HG03571 (cell line): ENCODE data around the gene HIP1R.

Experiments
- ATAC-seq: cut with Tn5 transposase; IDR thresholded peaks from one replicate; pipeline ENCODE4 v1.9.1; 2021; ENCODE audit not compliant: unreplicated experiment

Gene HIP1R

GRCh38 chr12:122847921-122848421 lies 12.7 kb downstream of the HIP1R start:
- ATAC-seq: no peak

GRCh38 chr12:122848471-122849351 lies 13.5 kb downstream of the HIP1R start:
- ATAC-seq: no peak

GRCh38 chr12:122849352-122850047 lies 14.2 kb downstream of the HIP1R start:
- no peak for ATAC-seq

GRCh38 chr12:122850048-122850445 lies 14.8 kb downstream of the HIP1R start:
- no peak for ATAC-seq

- ATAC-seq: no peak
These were observed 15.6 kb downstream of the HIP1R start for GRCh38 chr12:122850695-122851350.

- ATAC-seq: no peak
These were observed 16.6 kb downstream of the HIP1R start for GRCh38 chr12:122851820-122852219.

- no peak for ATAC-seq
These were observed 17.3 kb downstream of the HIP1R start for GRCh38 chr12:122852336-122853275.

- ATAC-seq: no peak
These were observed 18.5 kb downstream of the HIP1R start for GRCh38 chr12:122853582-122854245.

GRCh38 chr12:122854554-122854953 lies 19.3 kb downstream of the HIP1R start:
- no peak for ATAC-seq

GRCh38 chr12:122855071-122855829 lies 20.0 kb downstream of the HIP1R start:
- no peak for ATAC-seq

GRCh38 chr12:122855928-122856831 lies 20.9 kb downstream of the HIP1R start:
- ATAC-seq: no peak

GRCh38 chr12:122856999-122857671 lies 21.9 kb downstream of the HIP1R start:
- ATAC-seq: no peak

GRCh38 chr12:122858171-122858570 lies 22.9 kb downstream of the HIP1R start:
- ATAC-seq: no peak

GRCh38 chr12:122858591-122859302 lies 23.5 kb downstream of the HIP1R start:
- no peak for ATAC-seq

GRCh38 chr12:122859303-122860039 lies 24.2 kb downstream of the HIP1R start:
- no peak for ATAC-seq
